Ovary (tissue), 3 donors: ENCODE data around the gene MOB3B.

ENCODE experiments used
- CTCF ChIP-seq, 3 donors: fragments of 450-650 bp in 2 of 3; fragments of 200-600 bp in 1 of 3; IDR thresholded peaks; one replicate each; pipeline versions ENCODE4 v1.5.1 to v1.8.0; 2016 to 2022; ENCODE audit warnings: antibody characterized with exemption in 3 of 3, mild to moderate bottlenecking in 1 of 3
- EP300 ChIP-seq: sonication (generic); formaldehyde crosslinking; IDR thresholded peaks from one replicate; pipeline ENCODE4 v1.6.1; 2017; ENCODE audit warnings: antibody characterized with exemption
- POLR2A ChIP-seq: fragments of 450-650 bp; IDR thresholded peaks from one replicate; pipeline ENCODE4 v1.6.1; 2017; ENCODE audit warnings: antibody characterized with exemption, mild to moderate bottlenecking, moderate library complexity
- donor health status: DM: no; HTN: no; CAD: no.

DNA sequence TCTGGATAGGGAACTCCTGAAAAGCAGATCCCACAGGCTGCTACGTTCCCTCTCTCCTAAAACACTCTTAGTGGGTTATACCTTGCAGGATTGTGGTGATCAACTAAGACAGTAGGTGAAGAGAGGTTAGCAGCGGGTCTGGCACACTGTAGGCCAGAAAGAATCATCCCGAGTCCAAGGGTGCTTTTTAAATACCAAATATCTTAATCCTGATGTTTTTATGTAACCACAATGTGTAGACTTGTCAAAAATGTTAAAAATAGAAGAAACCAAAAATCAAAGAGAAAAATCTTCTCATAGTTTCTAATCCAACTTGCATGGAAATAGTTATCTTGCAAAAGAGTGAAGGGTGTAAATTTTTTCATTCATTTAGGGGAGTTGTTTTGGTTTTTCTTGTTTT lies 57.8 kb downstream of the MOB3B start:
- no peak for TF ChIP-seq CTCF (IDR thresholded peaks at IDR 0.05)
- TF ChIP-seq EP300 = no peak
- TF ChIP-seq POLR2A = no peak
